ENCODE measurements around the gene MYCL.

The MYCL gene

GRCh38 chr1:39854314-39854713 is 47.4 kb downstream of the MYCL start:
- TF ChIP-seq CTCF (IDR thresholded peaks at IDR 0.05; ENCODE audit: low read depth, low read length): no peak
- DNase-seq (ENCODE audit: extremely low read depth, low read depth): no peak

GRCh38 chr1:39852876-39853275 is 48.8 kb downstream of the MYCL start:
- TF ChIP-seq CTCF (IDR thresholded peaks at IDR 0.05; ENCODE audit: low read depth, low read length): no peak
- no peak for DNase-seq (ENCODE audit: extremely low read depth, low read depth)

GRCh38 chr1:39852214-39852791 is 49.4 kb downstream of the MYCL start:
- no peak for TF ChIP-seq CTCF (IDR thresholded peaks at IDR 0.05; ENCODE audit: low read depth, low read length)
- no peak for DNase-seq (ENCODE audit: extremely low read depth, low read depth)

GRCh38 chr1:39850606-39851216 is 51.0 kb downstream of the MYCL start:
- no peak for TF ChIP-seq CTCF (IDR thresholded peaks at IDR 0.05; ENCODE audit: low read depth, low read length)

GRCh38 chr1:39849203-39849602 is 52.5 kb downstream of the MYCL start:
- no peak for TF ChIP-seq CTCF (IDR thresholded peaks at IDR 0.05; ENCODE audit: low read depth, low read length)
- DNase-seq (ENCODE audit: extremely low read depth, low read depth): no peak

More at GRCh38 chr1:39850606-39851216, 51.0 kb downstream of the MYCL start:
- DNase-seq (ENCODE audit: extremely low read depth, low read depth): no peak

- TF ChIP-seq CTCF (IDR thresholded peaks at IDR 0.05; ENCODE audit: low read depth, low read length): no peak
- no peak for DNase-seq (ENCODE audit: extremely low read depth, low read depth)
These were observed 53.8 kb downstream of the MYCL start for GRCh38 chr1:39847940-39848339.

- DNase-seq (ENCODE audit: extremely low read depth, low read depth): no peak
- no peak for TF ChIP-seq CTCF (IDR thresholded peaks at IDR 0.05; ENCODE audit: low read depth, low read length)
These were observed 54.9 kb downstream of the MYCL start for GRCh38 chr1:39846796-39847195.
